ENCODE data around the gene DHRS7. TPM values are rescaled to one million over a fixed set of nuclear protein-coding genes. Genes with fewer than 3 reads are reported as not detected.

The DHRS7 gene
- total RNA-seq, 1 donor from 2014 or later: 42.9 TPM

DNA sequence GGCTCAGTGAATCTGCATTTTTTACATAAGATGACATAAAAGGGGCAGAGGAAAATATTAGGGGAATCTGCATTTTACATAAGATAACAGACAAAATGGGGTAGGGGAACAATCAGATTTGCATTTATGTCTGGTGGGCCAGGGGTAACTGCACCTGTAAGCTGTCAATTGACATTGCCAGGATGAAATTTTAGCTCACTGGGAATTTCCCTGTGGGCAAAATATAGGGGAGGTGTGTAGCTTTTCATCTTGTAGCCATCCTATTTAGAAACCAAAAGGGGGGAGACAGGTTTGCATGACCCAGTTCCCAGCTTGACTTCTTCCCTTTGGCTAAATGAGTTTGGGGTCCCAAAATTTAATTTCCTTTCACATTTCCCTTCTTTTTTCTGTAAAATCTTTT, 70.0 kb downstream of the DHRS7 start:
- no peak for DNase-seq
- Mint-ChIP-seq H3K27me3 (no peaks in the 10 kb centered on the region), H3K9me3 (peaks cover 4% of the 10 kb centered on the region), H3K36me3 (ENCODE audit: low read depth) (peaks cover 31% of the 10 kb centered on the region), H3K4me1 (peaks cover 41% of the 10 kb centered on the region), H3K27ac (no peak overlapping the region), H3K4me3 (peak overlapping the region; percentile 5)
- intact Hi-C loops (cut with micrococcal nuclease): loop anchor here (2.0 to 10.0 kb wide), 2 partner anchors 16 to 660 kb away; no protein-coding TSS in a partner anchor

DNA sequence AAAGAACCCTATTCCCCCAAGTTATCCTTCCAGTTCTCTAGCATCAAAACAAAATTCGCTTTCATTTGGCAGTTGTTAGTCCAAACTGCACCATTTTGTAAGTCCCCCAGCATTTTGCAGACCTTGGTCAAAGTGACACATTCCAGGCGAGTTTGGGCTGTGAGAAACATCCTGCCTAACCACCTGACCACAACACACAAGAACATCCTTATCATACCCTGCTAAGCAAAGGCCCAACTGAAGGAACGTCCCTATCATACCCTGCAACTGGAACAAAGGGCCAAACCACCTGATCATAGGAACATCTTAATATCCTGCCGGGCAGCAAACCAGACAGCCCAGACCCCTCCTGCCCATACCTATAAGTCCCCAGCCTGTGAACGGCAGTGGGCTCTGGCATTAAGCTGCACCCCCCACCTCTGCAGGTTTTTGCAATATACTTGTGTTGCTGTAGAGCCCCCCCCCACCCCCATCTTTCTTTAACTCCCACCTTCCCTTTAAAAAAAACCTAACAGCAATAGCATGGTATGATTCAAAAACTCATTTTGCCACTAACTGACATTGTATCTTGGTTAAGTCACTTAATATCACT, 70.8 kb downstream of the DHRS7 start:
- Mint-ChIP-seq H3K4me1 (peaks cover 39% of the 10 kb centered on the region), H3K27ac (peak overlapping the region; percentile 98), H3K36me3 (ENCODE audit: low read depth) (peaks cover 27% of the 10 kb centered on the region), H3K9me3 (peaks cover 4% of the 10 kb centered on the region), H3K4me3 (peak overlapping the region; percentile 98), H3K27me3 (no peaks in the 10 kb centered on the region)
- peak; percentile 77 for DNase-seq
- intact Hi-C loops (cut with micrococcal nuclease): loop anchor here (2.0 to 10.0 kb wide), 4 partner anchors 16 to 660 kb away; partner anchors contain the start of genes JKAMP and L3HYPDH

Other genes with a start within 250 kb of the DHRS7 start
- gene LRRC9, start 245.3 kb downstream of the DHRS7 start, total RNA-seq: not detected in 2 replicates
- gene PCNX4, start 73.5 kb downstream of the DHRS7 start, total RNA-seq: 39.8 and 45.5 TPM in 2 replicates
- 42.9 and 43.9 TPM in 2 replicates for gene PPM1A, start 83.8 kb upstream of the DHRS7 start, total RNA-seq

All from activated CD4-positive, alpha-beta T cell treated with anti-CD3 and anti-CD28 coated beads, Interleukin-2, amount 10 ng/mL, durations not matched to agents 24 days and 14 days (primary cell).